ENCODE measurements around the gene LST1.

LST1 gene

GRCh38 chr6:31586008-31586407 is at the start of gene LST1:
Gene LST1 (plus strand): TSS chr6:31586277. CDS start chr6:31587300, 1,023 bp downstream.
- DNase-seq: no peak

- no peak for DNase-seq
Measured at GRCh38 chr6:31538805-31539400, 47.2 kb upstream of the LST1 start.

- DNase-seq: no peak
Measured at GRCh38 chr6:31540640-31541039, 45.4 kb upstream of the LST1 start.

DNA sequence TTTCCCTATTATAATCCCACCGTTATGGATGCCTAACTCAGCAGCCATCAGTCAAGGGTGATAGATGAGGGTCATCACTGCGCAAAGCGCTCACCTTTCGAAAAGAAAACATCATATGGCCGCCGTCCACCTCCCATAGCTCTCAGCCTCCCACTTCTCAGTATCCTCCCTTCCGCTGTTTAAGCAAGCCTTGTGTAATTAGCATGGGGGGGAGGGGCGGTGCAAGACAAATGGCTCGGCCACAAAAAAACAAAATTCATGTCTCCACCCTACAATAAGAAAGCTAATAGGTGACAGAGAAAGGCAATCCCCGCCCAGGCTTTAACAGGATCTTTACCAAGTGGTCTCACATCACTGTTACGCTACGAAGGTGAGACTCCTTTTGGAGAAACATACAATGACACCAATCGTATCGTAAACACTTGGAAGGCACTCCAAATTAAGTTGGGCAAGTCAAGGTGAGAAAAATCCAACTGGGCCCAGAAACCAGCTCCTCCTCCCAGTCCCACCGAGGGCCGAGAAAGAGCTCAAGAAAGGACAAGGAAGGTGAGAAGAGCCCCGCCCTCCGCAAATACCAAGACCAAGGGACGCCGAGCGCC is 44.9 kb upstream of the LST1 start:
- peak; percentile 46 for DNase-seq

GRCh38 chr6:31541658-31542521 is 44.2 kb upstream of the LST1 start, which contains the start of gene DDX39B:
Gene DDX39B (minus strand): TSS chr6:31542003. CDS start chr6:31540532, 1,471 bp downstream.
- DNase-seq: peak; percentile 89

- no peak for DNase-seq
Measured at GRCh38 chr6:31543639-31544038, 42.4 kb upstream of the LST1 start.

DNA sequence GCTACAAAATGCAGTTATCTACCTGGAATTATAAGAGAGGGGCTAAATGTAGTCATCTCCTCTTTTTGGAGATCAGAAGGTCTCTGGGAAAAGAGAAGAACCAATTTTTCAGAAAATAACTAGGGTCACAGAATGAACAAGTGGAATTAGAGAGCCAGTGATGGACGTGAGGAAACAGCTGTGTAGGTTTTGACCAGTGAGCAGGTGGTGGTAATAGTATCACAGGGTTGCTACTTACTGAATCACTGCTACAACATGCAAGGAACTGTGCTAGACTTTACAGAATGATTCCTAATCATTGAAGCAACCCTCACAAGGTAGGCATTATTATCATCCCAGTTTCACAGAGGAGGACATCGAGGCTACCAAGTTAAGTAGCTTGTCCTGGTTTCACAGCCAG is 41.4 kb upstream of the LST1 start:
- DNase-seq: no peak

DNA sequence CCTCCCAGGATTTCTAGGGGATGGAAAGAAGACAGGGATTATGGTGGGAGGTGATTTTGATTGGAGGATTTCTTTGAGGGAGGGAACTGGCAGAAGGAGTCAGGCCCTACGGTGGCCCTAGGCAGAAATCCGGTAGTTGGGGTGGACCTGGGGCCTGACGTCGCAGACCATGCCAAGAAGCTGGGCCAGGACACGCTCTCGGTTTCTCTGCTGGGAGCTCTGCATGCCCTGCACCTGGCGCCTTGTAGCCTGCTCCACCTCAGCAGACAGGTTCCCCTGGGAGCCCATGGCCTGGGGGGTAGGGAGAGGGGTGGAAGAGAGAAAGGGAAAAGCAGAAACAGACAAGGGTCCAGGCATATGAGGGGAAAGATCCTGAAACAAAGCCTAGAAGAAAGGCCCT is 40.8 kb upstream of the LST1 start:
- DNase-seq: no peak

DNA sequence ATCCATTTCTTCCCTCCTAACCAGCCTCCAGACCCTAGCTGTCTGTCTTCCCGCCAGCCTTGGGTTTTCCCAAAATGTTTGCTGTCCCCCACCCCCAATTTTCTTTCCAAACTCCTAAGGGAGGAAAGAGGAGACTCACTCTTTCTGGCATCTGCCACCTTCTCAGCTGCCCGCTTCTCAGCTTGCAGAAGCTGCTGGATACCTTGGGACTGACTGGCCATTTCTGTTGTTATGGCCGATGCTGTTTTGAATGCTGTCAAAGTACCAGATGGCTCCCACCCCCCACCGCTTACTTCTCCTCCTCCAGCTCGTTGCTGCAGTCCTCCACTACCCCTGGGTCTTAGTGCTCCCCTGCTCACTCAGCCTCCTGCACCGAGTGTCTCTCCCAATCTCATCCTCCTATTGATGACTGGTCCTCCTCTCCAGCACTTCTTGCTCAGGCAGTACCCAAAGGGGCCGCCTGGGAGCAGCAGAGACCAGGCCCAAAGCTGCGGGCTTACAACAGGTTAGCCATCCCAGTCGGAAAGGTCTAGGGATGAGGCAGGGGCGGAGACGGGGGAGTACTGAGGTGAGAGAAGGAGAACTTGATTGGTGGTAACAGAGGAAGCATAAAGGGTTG is 39.6 kb upstream of the LST1 start, which contains the start of gene ATP6V1G2:
Gene ATP6V1G2 (minus strand): TSS at position 270 of the 619 bp plus-strand sequence. CDS start 49 bp downstream, at position 221.
- peak; percentile 81 for DNase-seq

GRCh38 chr6:31546958-31547726 is 38.9 kb upstream of the LST1 start, which contains the start of gene NFKBIL1:
Gene NFKBIL1 (plus strand): TSS chr6:31547608. CDS start chr6:31547695, 87 bp downstream.
- DNase-seq: peak; percentile 86

DNA sequence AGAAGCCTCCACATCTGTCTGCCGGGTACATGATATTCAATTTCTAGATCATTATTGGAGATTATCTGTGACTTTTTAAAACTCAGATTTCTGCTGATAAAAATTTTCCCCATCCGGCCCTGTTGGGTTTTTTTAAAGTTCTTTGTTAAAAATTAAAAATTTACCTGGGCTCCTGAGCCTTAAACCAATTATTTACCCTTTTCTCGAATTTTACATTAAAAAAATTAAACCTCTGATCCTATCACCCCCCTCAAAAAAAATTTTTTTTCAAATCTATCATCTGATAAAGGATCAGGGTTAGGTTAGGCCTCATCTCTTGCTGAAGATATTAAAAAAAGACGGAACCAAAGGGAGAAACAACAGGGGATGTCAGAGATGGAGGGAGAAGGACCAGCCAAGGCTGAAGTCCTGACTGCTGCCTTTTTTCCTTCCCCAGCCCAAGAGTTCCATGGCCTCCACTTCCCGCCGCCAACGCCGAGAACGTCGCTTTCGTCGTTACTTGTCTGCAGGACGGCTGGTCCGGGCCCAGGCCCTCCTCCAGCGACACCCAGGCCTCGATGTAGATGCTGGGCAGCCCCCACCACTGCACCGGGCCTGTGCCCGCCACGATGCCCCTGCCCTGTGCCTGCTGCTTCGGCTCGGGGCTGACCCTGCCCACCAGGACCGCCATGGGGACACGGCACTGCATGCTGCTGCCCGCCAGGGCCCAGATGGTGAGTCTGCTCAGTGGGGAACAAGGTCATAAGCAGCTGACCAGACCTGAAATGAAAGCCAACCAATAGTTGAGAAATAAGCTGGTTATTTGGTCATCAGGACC is 38.1 kb upstream of the LST1 start:
- DNase-seq: no peak

GRCh38 chr6:31548544-31548873 is 37.6 kb upstream of the LST1 start:
- no peak for DNase-seq

DNA sequence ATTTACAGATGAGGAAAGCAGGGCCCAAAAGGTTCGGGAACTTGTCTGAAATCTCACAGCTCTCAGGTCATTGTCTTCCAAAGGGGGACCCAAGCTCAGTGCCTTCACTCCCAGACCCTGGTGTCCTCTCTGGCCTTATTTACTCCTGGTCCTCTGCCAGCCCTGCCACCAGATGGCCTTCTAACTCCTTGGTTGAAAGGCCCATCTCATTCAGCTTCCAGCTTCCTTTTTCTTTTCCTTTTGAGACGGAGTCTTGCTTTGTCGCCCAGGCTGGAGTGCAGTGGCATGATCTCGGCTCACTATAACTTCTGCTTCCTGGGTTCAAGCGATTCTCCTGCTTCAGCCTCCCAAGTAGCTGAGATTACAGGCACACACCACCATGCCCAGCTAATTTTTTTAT is 34.7 kb upstream of the LST1 start:
- peak; percentile 59 for DNase-seq

GRCh38 chr6:31556307-31556706 is 29.8 kb upstream of the LST1 start:
- no peak for DNase-seq

DNA sequence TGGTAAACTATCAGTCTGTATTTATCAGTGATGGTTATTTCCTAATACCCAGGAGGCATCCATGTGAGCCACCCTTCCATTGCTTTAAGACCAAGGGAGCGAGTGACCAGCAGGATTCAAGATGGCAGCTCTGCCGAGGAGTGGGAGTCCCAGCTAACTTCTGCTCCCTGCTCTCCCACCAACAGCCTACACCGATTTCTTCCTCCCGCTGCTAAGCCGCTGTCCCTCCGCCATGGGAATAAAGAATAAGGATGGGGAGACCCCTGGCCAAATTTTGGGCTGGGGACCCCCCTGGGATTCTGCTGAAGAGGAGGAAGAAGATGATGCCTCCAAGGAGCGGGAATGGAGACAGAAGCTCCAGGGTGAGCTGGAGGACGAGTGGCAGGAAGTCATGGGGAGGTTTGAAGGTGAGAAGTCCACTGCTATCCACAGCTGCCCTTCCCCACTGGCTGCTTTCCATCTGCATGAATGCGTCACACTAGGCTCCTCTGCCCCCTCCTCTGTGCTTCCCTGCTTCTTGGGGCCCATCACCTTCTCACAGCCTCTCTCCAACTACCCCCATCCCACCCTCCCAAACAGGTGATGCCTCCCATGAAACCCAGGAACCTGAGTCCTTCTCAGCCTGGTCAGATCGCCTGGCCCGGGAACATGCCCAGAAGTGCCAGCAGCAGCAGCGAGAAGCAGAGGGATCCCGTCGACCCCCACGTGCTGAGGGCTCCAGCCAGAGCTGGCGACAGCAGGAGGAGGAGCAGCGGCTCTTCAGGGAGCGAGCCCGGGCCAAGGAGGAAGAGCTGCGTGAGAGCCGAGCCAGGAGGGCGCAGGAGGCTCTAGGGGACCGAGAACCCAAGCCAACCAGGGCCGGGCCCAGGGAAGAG is 28.4 kb upstream of the LST1 start:
- DNase-seq: no peak

DNA sequence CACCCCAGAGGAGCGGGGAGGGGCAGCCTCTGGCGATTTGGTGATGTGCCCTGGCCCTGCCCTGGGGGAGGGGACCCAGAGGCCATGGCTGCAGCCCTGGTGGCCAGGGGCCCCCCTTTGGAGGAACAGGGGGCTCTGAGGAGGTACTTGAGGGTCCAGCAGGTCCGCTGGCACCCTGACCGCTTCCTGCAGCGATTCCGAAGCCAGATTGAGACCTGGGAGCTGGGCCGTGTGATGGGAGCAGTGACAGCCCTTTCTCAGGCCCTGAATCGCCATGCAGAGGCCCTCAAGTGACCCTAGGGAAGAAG is 27.8 kb upstream of the LST1 start:
- DNase-seq: no peak

GRCh38 chr6:31558631-31559500 is 27.2 kb upstream of the LST1 start:
- peak; percentile 70 for DNase-seq

DNA sequence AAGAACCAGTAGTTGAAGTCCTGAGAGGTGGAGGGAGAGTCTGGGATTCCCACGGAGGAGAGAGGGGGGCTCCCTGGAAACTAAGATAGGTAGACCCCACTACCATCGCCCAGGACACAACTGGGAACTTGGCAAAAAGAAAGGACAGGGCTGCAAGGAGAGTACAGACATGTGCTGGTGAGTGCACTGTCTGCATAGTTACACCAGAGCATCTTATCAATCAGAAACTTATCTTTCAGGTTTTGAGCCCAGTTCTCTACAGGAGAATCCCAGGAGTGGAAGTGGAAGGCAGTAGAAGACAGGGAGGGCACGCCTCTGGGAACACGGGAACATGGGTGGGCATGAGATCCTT is 26.5 kb upstream of the LST1 start:
- no peak for DNase-seq

DNA sequence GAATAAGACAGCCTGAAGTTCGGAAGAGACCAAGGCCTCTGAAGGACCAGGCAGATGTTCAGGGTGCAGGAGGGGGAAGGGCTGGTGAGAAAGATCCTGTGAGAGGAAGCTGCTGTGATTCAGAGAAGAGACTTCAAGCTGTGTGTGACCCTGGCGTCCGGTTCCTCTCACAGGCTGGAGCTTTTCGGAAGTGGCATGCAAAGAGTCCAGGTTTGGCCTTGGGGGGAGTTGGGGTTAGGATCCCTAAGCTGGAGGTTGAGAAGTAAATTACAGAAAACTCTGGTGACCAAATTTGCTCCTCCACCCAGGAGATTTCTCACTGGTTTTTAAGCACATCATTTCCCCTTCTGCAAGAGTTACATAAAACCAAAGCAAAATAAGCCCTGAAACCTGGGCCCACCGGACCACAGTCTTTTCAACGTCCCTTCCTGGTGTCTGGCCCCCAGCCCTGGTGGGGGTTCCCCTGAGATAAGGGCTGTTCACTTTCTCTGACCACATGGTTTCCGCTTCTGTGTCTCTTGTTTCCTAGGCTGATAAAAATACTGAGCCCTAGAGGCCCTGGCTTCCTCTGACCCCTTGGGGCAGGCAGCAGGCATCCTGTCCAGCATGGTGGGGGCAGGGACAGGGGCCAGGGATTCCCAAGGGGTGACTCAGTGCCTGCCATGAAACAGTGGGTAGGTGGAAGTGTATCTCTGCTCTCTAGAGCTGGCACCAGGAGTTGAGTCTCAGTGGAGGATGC is 25.9 kb upstream of the LST1 start:
- no peak for DNase-seq
